ENCODE data around the gene ZNF234. TPM values are rescaled to one million over a fixed set of nuclear protein-coding genes. Genes with fewer than 3 reads are reported as not detected.

Gene ZNF234
- total and polyA plus RNA-seq, 2 of the 4 experiments (the other 2 are of a cell fraction) = 4.0 to 15.8 TPM

GRCh38 chr19:44207126-44207803 lies 65.9 kb downstream of the ZNF234 start:
- intact Hi-C loops (cut with micrococcal nuclease) (no loop called here), in situ Hi-C loops (cut with MboI; ENCODE audit: low sequenced_read_pairs) (no loop called here), dilution Hi-C loops (cut with HindIII; ENCODE audit: low sequenced_read_pairs, unreplicated experiment) (no loop called here)
- Histone ChIP-seq H2AFZ (replicated peaks; ENCODE audit: low read length, poor library complexity) (peak overlapping the region; percentile 98), H2BK15ac (ENCODE audit: low read depth, low read length) (0 out of 3 replicates have a peak overlapping the region, but pooled peaks have one; percentile 49), H3K14ac (replicated peaks; ENCODE audit: low read depth, low read length) (peak overlapping the region; percentile 100), H3K4ac (ENCODE audit: low read depth, low read length) (peak overlapping the region; percentile 97), H3K27me3 (ENCODE audit: control insufficient read depth, insufficient read depth, low read length) (no peaks in the 10 kb centered on the region), H3K79me1 (ENCODE audit: low read depth in 1 of 2, low read length in 2 of 2) (peaks cover 2 to 4% of the 10 kb centered on the region in 2 experiments; a peak in 2 of 4 replicates), H3K23ac (ENCODE audit: low read depth, low read length) (peak overlapping the region; percentile 97), H3K18ac (ENCODE audit: low read depth, low read length) (peak overlapping the region; percentile 91), H3K27ac (ENCODE audit: insufficient read depth, low read length) (peak overlapping the region; percentile 88), H4K8ac (ENCODE audit: low read depth in 2 of 2, low read length in 2 of 2) (peak overlapping the region; percentile 94 to 99), H2BK5ac (ENCODE audit: low read depth, low read length, poor library complexity, severe bottlenecking) (peak overlapping the region; percentile 79), H2AK5ac (ENCODE audit: low read depth, low read length) (peak overlapping the region; percentile 45; the same call in 1 of the 2 replicates), H3K56ac (ENCODE audit: extremely low read depth, insufficient read depth, low read length) (peak overlapping the region; percentile 94), H4K20me1 (ENCODE audit: insufficient read depth, low read length) (no peaks in the 10 kb centered on the region), H3K9me1 (ENCODE audit: insufficient read depth, low read length) (no peaks in the 10 kb centered on the region), H4K91ac (ENCODE audit: insufficient read depth, low read depth, low read length) (peak overlapping the region; percentile 89), H3K4me3 (ENCODE audit: insufficient read depth, low read depth, low read length) (peak overlapping the region; percentile 80), H3K4me1 (ENCODE audit: control insufficient read depth, insufficient read depth, low read length) (no peaks in the 10 kb centered on the region), H4K5ac (ENCODE audit: low read depth, low read length) (peak overlapping the region; percentile 100), H2BK20ac (ENCODE audit: low read depth, low read length) (0 out of 2 replicates have a peak overlapping the region, but pooled peaks have one; percentile 49), H3K4me2 (ENCODE audit: low read depth, low read length) (peak overlapping the region; percentile 89), H3K9me3 (ENCODE audit: control insufficient read depth, insufficient read depth, low read length) (no peaks in the 10 kb centered on the region), H3K36me3 (ENCODE audit: control insufficient read depth, insufficient read depth, low read length) (no peaks in the 10 kb centered on the region), H2AK9ac (replicated peaks; ENCODE audit: low read depth, low read length, poor library complexity) (peak overlapping the region; percentile 80), H2BK120ac (ENCODE audit: low read depth, low read length) (peak overlapping the region; percentile 63), H3K9ac (ENCODE audit: low read depth, low read length) (peak overlapping the region; percentile 95)
- ChIA-PET POLR2A (ENCODE audit: unreplicated experiment) (interaction anchor here (0.6 kb wide), 2 partner anchors 13 to 135 kb away, joined by 3 to 4 read pairs; no protein-coding TSS in a partner anchor), CTCF (no interaction called here)
- DNase-seq (peak; percentile 93), ATAC-seq (ENCODE audit: low read depth) (peak; percentile 92)
- BruUV-seq (replicated peaks) = no TSS peak
- 0% methylated on average over 3 of the region's 26 CpGs; no CpG with 5 or more reads in 1 of the 2 experiments for WGBS, 2 experiments (ENCODE audit: extremely low coverage in 2 of 2, insufficient read length in 1 of 2)
- TF ChIP-seq MAZ (IDR thresholded peaks at IDR 0.05; ENCODE audit: borderline replicate concordance, low read depth, low read length) (0 out of 2 replicates have a peak, but pooled peaks have one; percentile 36), CEBPB (IDR thresholded peaks at IDR 0.05; ENCODE audit: low read depth, low read length) (no peak), BHLHE40 (IDR thresholded peaks at IDR 0.05; ENCODE audit: low read depth, low read length) (0 out of 2 replicates have a peak, but pooled peaks have one; percentile 12), RAD21 (IDR thresholded peaks at IDR 0.05; ENCODE audit: low read length) (0 out of 2 replicates have a peak, but pooled peaks have one; percentile 2)

Other genes starting within 250 kb of the ZNF234 start
- 15.0 and 18.1 TPM in 2 replicates for gene ZNF45, start 206.3 kb upstream of the ZNF234 start, total RNA-seq (2012; rRNA removed)
- gene ZNF45, start 206.3 kb upstream of the ZNF234 start, polyA plus RNA-seq (2012; rRNA removed) = 7.6 and 7.8 TPM in 2 replicates
- gene ZNF221, start 190.3 kb upstream of the ZNF234 start, total RNA-seq (2012; rRNA removed) = 10.3 and 10.6 TPM in 2 replicates
- gene ZNF221, start 190.3 kb upstream of the ZNF234 start, polyA plus RNA-seq (2012; rRNA removed) = 0.93 and 1.0 TPM in 2 replicates
- gene ZNF155, start 157.4 kb upstream of the ZNF234 start, total RNA-seq (2012; rRNA removed) = 9.0 and 10.8 TPM in 2 replicates
- 2.5 and 3.5 TPM in 2 replicates for gene ZNF155, start 157.4 kb upstream of the ZNF234 start, polyA plus RNA-seq (2012; rRNA removed)
- gene ZNF230, start 138.6 kb upstream of the ZNF234 start, total RNA-seq (2012; rRNA removed) = 3.4 and 5.0 TPM in 2 replicates
- 1.4 and 1.5 TPM in 2 replicates for gene ZNF230, start 138.6 kb upstream of the ZNF234 start, polyA plus RNA-seq (2012; rRNA removed)
- gene ZNF222, start 116.2 kb upstream of the ZNF234 start, total RNA-seq (2012; rRNA removed) = 7.0 and 8.6 TPM in 2 replicates
- gene ZNF222, start 116.2 kb upstream of the ZNF234 start, polyA plus RNA-seq (2012; rRNA removed) = 2.8 and 3.2 TPM in 2 replicates
- 6.1 and 16.5 TPM in 2 replicates for gene ZNF223, start 89.5 kb upstream of the ZNF234 start, total RNA-seq (2012; rRNA removed)
- gene ZNF223, start 89.5 kb upstream of the ZNF234 start, polyA plus RNA-seq (2012; rRNA removed) = 2.1 and 2.3 TPM in 2 replicates
- 4.1 and 5.0 TPM in 2 replicates for gene ZNF284, start 69.4 kb upstream of the ZNF234 start, total RNA-seq (2012; rRNA removed)
- 0.96 and 1.2 TPM in 2 replicates for gene ZNF284, start 69.4 kb upstream of the ZNF234 start, polyA plus RNA-seq (2012; rRNA removed)
- 24.4 and 26.3 TPM in 2 replicates for gene ZNF224, start 47.2 kb upstream of the ZNF234 start, total RNA-seq (2012; rRNA removed)
- 5.7 and 10.3 TPM in 2 replicates for gene ZNF224, start 47.2 kb upstream of the ZNF234 start, polyA plus RNA-seq (2012; rRNA removed)
- gene ZNF225, start 28.2 kb upstream of the ZNF234 start, total RNA-seq (2012; rRNA removed) = 5.7 and 6.1 TPM in 2 replicates
- gene ZNF225, start 28.2 kb upstream of the ZNF234 start, polyA plus RNA-seq (2012; rRNA removed) = 1.1 and 1.5 TPM in 2 replicates
- gene ZNF226, start 23.5 kb downstream of the ZNF234 start, total RNA-seq (2012; rRNA removed) = 14.0 and 16.7 TPM in 2 replicates
- 12.6 and 15.7 TPM in 2 replicates for gene ZNF226, start 23.5 kb downstream of the ZNF234 start, polyA plus RNA-seq (2012; rRNA removed)
- gene ZNF227, start 71.0 kb downstream of the ZNF234 start, total RNA-seq (2012; rRNA removed) = 17.8 and 19.2 TPM in 2 replicates
- 3.4 and 4.9 TPM in 2 replicates for gene ZNF227, start 71.0 kb downstream of the ZNF234 start, polyA plus RNA-seq (2012; rRNA removed)
- gene ZNF233, start 118.3 kb downstream of the ZNF234 start, total RNA-seq (2012; rRNA removed) = 0.56 and 0.72 TPM in 2 replicates
- gene ZNF233, start 118.3 kb downstream of the ZNF234 start, polyA plus RNA-seq (2012; rRNA removed) = 0.26 and 0.39 TPM in 2 replicates
- 3.0 and 3.1 TPM in 2 replicates for gene ZNF235, start 163.5 kb downstream of the ZNF234 start, total RNA-seq (2012; rRNA removed)
- gene ZNF235, start 163.5 kb downstream of the ZNF234 start, polyA plus RNA-seq (2012; rRNA removed) = 0.77 and 0.80 TPM in 2 replicates
- 7.7 and 10.3 TPM in 2 replicates for gene ZNF112, start 215.1 kb downstream of the ZNF234 start, total RNA-seq (2012; rRNA removed)
- 1.4 and 2.1 TPM in 2 replicates for gene ZNF112, start 215.1 kb downstream of the ZNF234 start, polyA plus RNA-seq (2012; rRNA removed)

Measured in IMR-90 (cell line).